HepG2 (cell line): ENCODE data around the gene GLG1.

Experiments used
- CHD2 ChIP-seq: IDR thresholded peaks from 2 replicates; pipeline ENCODE4 v1.6.1; 2011; ENCODE audit warnings: low read depth, low read length, improper control_type of control experiment
- MEIS1 ChIP-seq: sonication (generic); formaldehyde crosslinking; IDR thresholded peaks from 2 replicates; pipeline ENCODE4 v1.9.0; 2021; ENCODE audit warnings: mild to moderate bottlenecking, missing genetic modification reagents, moderate library complexity, borderline replicate concordance
- POLR2A ChIP-seq, 2 experiments: IDR thresholded peaks; 2 replicates each; pipeline ENCODE4 v1.6.1; 2011; ENCODE audit warnings: low read depth in 2 of 2, low read length in 2 of 2, mild to moderate bottlenecking in 1 of 2, moderate library complexity in 1 of 2; ENCODE audit not compliant: insufficient read depth in 1 of 2
- SP1 ChIP-seq, 2 experiments: fragments of 450-650 bp in 1 of 2; sonication (generic) in 1 of 2; formaldehyde crosslinking in 1 of 2; IDR thresholded peaks; 2 replicates each; pipeline versions ENCODE4 v1.4.0 to v1.6.1; 2016 to 2020; ENCODE audit warnings: missing genetic modification reagents in 1 of 2
- TGIF2 ChIP-seq: IDR thresholded peaks from 2 replicates; pipeline ENCODE4 v1.6.1; 2016; ENCODE audit warnings: control low read depth, missing compliant biosample characterization
- ZNF296 ChIP-seq: sonication (generic); formaldehyde crosslinking; conservative IDR thresholded peaks from 2 replicates; pipeline ENCODE4 v1.5.0; 2020; ENCODE audit warnings: mild to moderate bottlenecking, missing genetic modification reagents
- TF ChIP-seq, protein P1 (sequence below): sonication (generic); formaldehyde crosslinking; IDR thresholded peaks from 2 replicates; pipeline ENCODE4 v1.4.0; 2020; ENCODE audit warnings: missing genetic modification reagents, mild to moderate bottlenecking, borderline replicate concordance
- TF ChIP-seq, protein P2 (sequence below): conservative IDR thresholded peaks from 2 replicates; pipeline ENCODE4 v1.6.1; 2018; ENCODE audit warnings: missing genetic modification reagents
- TF ChIP-seq, protein P3 (sequence below): sonication (generic); formaldehyde crosslinking; IDR thresholded peaks from 2 replicates; pipeline ENCODE4 v1.4.0; 2020; ENCODE audit warnings: missing genetic modification reagents, borderline replicate concordance
- TF ChIP-seq, protein P4 (sequence below): sonication (generic); formaldehyde crosslinking; IDR thresholded peaks from 2 replicates; pipeline ENCODE4 v1.8.1; 2023; ENCODE audit warnings: missing genetic modification reagents, inconsistent platforms, borderline replicate concordance
- TF ChIP-seq, protein P5 (sequence below): IDR thresholded peaks from 2 replicates; pipeline ENCODE4 v1.6.1; 2012; ENCODE audit warnings: low read length, improper control_type of control experiment
- TF ChIP-seq, protein P6 (sequence below): sonication (generic); formaldehyde crosslinking; IDR thresholded peaks from 2 replicates; pipeline ENCODE4 v1.5.0; 2020; ENCODE audit warnings: mild to moderate bottlenecking, missing genetic modification reagents, moderate library complexity

DNA sequence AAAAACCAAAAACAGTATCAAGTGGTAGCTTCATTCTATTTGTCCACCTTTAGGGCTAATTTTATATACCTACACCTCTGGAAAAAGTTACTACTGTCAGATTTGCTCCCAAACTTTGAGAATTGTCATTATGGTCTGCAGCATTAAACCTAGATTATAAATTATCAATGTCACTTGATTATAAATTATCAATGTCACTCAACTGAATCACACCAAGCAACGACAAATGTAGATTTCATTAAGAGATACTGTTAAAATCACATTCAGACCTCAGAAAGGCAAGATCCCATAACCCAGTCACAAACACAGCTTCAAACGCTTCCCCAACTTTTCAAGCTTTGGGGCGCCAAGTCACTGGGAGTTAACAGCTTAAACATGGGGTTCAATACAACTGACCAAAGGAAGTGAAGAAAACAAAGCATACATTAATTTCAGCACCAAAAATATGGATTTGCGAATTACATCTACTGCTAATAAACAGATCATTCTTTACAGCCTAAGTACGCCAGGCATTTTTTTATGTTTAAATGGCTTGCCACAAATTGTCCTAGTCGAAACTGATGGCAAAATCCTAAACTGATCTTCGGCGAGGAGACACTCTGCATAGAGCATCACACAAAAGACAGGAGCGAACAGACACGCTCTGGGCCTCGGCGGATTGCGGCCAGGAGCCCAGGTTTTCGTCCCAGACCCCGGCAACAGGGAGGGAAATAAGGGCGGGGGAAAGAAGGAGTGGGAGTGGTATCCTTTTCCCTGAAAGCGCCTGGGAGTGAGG is 981 bp downstream of the GLG1 start:
- TF ChIP-seq POLR2A (IDR thresholded peaks at IDR 0.05; ENCODE audit: insufficient read depth in 1 of 2, low read depth in 2 of 2, low read length in 2 of 2) (no peak), CHD2 (no peak), MEIS1 (CRISPR knock-in tag) (no peak), SP1 (IDR thresholded peaks at IDR 0.05) (no peak), SP1 (CRISPR knock-in tag; IDR thresholded peaks at IDR 0.05) (no peak), ZNF296 (CRISPR knock-in tag) (no peak), TGIF2 (no peak)
- TF ChIP-seq, protein P1, sequence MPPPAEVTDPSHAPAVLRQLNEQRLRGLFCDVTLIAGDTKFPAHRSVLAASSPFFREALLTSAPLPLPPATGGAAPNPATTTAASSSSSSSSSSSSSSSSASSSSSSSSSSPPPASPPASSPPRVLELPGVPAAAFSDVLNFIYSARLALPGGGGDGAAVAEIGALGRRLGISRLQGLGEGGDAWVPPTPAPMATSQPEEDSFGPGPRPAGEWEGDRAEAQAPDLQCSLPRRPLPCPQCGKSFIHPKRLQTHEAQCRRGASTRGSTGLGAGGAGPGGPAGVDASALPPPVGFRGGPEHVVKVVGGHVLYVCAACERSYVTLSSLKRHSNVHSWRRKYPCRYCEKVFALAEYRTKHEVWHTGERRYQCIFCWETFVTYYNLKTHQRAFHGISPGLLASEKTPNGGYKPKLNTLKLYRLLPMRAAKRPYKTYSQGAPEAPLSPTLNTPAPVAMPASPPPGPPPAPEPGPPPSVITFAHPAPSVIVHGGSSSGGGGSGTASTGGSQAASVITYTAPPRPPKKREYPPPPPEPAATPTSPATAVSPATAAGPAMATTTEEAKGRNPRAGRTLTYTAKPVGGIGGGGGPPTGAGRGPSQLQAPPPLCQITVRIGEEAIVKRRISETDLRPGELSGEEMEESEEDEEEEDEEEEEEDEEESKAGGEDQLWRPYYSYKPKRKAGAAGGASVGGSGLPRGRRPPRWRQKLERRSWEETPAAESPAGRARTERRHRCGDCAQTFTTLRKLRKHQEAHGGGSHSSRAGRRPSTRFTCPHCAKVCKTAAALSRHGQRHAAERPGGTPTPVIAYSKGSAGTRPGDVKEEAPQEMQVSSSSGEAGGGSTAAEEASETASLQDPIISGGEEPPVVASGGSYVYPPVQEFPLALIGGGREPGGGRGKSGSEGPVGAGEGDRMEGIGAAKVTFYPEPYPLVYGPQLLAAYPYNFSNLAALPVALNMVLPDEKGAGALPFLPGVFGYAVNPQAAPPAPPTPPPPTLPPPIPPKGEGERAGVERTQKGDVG (CRISPR knock-in tag) = no peak
- TF ChIP-seq, protein P2, sequence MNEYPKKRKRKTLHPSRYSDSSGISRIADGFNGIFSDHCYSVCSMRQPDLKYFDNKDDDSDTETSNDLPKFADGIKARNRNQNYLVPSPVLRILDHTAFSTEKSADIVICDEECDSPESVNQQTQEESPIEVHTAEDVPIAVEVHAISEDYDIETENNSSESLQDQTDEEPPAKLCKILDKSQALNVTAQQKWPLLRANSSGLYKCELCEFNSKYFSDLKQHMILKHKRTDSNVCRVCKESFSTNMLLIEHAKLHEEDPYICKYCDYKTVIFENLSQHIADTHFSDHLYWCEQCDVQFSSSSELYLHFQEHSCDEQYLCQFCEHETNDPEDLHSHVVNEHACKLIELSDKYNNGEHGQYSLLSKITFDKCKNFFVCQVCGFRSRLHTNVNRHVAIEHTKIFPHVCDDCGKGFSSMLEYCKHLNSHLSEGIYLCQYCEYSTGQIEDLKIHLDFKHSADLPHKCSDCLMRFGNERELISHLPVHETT (CRISPR knock-in tag) = no peak
- TF ChIP-seq, protein P3, sequence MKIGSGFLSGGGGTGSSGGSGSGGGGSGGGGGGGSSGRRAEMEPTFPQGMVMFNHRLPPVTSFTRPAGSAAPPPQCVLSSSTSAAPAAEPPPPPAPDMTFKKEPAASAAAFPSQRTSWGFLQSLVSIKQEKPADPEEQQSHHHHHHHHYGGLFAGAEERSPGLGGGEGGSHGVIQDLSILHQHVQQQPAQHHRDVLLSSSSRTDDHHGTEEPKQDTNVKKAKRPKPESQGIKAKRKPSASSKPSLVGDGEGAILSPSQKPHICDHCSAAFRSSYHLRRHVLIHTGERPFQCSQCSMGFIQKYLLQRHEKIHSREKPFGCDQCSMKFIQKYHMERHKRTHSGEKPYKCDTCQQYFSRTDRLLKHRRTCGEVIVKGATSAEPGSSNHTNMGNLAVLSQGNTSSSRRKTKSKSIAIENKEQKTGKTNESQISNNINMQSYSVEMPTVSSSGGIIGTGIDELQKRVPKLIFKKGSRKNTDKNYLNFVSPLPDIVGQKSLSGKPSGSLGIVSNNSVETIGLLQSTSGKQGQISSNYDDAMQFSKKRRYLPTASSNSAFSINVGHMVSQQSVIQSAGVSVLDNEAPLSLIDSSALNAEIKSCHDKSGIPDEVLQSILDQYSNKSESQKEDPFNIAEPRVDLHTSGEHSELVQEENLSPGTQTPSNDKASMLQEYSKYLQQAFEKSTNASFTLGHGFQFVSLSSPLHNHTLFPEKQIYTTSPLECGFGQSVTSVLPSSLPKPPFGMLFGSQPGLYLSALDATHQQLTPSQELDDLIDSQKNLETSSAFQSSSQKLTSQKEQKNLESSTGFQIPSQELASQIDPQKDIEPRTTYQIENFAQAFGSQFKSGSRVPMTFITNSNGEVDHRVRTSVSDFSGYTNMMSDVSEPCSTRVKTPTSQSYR (CRISPR knock-in tag) = no peak
- TF ChIP-seq, protein P4, sequence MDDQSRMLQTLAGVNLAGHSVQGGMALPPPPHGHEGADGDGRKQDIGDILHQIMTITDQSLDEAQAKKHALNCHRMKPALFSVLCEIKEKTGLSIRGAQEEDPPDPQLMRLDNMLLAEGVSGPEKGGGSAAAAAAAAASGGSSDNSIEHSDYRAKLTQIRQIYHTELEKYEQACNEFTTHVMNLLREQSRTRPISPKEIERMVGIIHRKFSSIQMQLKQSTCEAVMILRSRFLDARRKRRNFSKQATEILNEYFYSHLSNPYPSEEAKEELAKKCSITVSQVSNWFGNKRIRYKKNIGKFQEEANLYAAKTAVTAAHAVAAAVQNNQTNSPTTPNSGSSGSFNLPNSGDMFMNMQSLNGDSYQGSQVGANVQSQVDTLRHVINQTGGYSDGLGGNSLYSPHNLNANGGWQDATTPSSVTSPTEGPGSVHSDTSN (CRISPR knock-in tag) = no peak
- TF ChIP-seq, protein P5, sequence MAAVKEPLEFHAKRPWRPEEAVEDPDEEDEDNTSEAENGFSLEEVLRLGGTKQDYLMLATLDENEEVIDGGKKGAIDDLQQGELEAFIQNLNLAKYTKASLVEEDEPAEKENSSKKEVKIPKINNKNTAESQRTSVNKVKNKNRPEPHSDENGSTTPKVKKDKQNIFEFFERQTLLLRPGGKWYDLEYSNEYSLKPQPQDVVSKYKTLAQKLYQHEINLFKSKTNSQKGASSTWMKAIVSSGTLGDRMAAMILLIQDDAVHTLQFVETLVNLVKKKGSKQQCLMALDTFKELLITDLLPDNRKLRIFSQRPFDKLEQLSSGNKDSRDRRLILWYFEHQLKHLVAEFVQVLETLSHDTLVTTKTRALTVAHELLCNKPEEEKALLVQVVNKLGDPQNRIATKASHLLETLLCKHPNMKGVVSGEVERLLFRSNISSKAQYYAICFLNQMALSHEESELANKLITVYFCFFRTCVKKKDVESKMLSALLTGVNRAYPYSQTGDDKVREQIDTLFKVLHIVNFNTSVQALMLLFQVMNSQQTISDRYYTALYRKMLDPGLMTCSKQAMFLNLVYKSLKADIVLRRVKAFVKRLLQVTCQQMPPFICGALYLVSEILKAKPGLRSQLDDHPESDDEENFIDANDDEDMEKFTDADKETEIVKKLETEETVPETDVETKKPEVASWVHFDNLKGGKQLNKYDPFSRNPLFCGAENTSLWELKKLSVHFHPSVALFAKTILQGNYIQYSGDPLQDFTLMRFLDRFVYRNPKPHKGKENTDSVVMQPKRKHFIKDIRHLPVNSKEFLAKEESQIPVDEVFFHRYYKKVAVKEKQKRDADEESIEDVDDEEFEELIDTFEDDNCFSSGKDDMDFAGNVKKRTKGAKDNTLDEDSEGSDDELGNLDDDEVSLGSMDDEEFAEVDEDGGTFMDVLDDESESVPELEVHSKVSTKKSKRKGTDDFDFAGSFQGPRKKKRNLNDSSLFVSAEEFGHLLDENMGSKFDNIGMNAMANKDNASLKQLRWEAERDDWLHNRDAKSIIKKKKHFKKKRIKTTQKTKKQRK = no peak
- TF ChIP-seq, protein P6, sequence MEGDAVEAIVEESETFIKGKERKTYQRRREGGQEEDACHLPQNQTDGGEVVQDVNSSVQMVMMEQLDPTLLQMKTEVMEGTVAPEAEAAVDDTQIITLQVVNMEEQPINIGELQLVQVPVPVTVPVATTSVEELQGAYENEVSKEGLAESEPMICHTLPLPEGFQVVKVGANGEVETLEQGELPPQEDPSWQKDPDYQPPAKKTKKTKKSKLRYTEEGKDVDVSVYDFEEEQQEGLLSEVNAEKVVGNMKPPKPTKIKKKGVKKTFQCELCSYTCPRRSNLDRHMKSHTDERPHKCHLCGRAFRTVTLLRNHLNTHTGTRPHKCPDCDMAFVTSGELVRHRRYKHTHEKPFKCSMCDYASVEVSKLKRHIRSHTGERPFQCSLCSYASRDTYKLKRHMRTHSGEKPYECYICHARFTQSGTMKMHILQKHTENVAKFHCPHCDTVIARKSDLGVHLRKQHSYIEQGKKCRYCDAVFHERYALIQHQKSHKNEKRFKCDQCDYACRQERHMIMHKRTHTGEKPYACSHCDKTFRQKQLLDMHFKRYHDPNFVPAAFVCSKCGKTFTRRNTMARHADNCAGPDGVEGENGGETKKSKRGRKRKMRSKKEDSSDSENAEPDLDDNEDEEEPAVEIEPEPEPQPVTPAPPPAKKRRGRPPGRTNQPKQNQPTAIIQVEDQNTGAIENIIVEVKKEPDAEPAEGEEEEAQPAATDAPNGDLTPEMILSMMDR (CRISPR knock-in tag) = no peak
